ENCODE measurements around the gene KCNH5.

The KCNH5 gene

GRCh38 chr14:62778310-62778709, 266.9 kb downstream of the KCNH5 start:
- TF ChIP-seq GATA3 (IDR thresholded peaks at IDR 0.05; ENCODE audit: low read depth, low read length) (no peak), GATA2 (IDR thresholded peaks at IDR 0.05; ENCODE audit: low read depth, low read length) (no peak)

GRCh38 chr14:62777510-62777909, 267.7 kb downstream of the KCNH5 start:
- TF ChIP-seq GATA3 (IDR thresholded peaks at IDR 0.05; ENCODE audit: low read depth, low read length) (no peak), GATA2 (IDR thresholded peaks at IDR 0.05; ENCODE audit: low read depth, low read length) (no peak)

DNA sequence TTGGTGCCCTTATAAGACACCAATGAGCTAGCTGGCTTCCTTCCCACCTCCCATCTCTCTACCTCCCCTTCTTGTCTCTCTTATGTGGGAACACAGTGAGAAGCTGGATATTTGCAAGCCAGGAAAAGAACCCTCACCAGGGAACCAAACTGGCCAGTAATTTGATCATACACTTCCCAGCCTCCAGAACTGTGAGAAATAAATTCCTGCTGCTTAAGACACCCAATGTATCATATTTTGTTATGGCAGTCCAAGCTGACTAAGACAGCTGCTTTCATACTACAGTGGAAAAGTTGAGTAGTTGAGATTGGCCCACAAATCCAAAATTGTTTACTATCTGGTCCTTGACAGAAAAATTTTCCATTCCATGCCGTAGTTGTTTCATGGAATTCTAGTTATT, 269.0 kb downstream of the KCNH5 start:
- no peak for TF ChIP-seq GATA2 (IDR thresholded peaks at IDR 0.05; ENCODE audit: low read depth, low read length)
- no peak for TF ChIP-seq GATA3 (IDR thresholded peaks at IDR 0.05; ENCODE audit: low read depth, low read length)

DNA sequence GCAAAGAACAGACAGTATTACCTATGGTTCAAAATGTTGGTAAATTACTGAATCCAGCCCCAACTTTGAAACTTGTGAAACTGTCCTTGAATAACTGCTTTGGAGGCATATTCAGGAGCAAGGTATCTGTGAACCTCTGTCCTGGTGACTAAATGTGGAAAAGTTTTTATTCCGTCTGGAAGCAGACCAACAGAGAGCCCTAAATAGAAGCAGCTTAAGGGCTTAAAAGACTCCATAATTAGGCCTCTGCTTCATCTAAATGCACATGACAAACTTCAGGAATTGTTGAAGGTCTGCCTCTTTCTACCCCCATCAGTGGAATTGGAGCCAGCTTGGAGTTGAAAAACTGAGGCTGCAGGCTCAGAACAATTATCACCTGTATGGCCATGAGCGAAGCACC, 276.5 kb downstream of the KCNH5 start:
- TF ChIP-seq GATA2 (IDR thresholded peaks at IDR 0.05; ENCODE audit: low read depth, low read length) (no peak), GATA3 (IDR thresholded peaks at IDR 0.05; ENCODE audit: low read depth, low read length) (no peak)

DNA sequence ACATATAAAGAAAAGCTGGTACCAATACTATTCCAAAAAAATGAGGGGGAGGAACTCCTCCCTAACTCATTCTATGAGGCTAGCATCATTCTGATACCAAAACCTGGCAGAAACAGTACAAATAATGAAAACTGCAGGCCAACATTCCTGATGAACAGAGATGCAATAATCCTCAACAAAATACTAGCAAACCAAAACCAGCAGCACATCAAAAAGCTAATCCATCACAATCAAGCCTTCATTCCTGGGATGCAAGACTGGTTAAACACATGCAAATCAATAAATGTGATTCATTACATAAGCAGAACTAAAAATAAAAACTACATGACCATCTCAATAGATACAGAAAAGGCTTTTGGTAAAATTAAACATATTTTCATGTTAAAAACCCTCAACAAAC, 281.3 kb downstream of the KCNH5 start:
- TF ChIP-seq GATA3 (IDR thresholded peaks at IDR 0.05; ENCODE audit: low read depth, low read length), result no peak
- no peak for TF ChIP-seq GATA2 (IDR thresholded peaks at IDR 0.05; ENCODE audit: low read depth, low read length)

- no peak for TF ChIP-seq GATA3 (IDR thresholded peaks at IDR 0.05; ENCODE audit: low read depth, low read length)
- TF ChIP-seq GATA2 (IDR thresholded peaks at IDR 0.05; ENCODE audit: low read depth, low read length), result no peak
Observed at GRCh38 chr14:62759796-62760195, 285.5 kb downstream of the KCNH5 start.

DNA sequence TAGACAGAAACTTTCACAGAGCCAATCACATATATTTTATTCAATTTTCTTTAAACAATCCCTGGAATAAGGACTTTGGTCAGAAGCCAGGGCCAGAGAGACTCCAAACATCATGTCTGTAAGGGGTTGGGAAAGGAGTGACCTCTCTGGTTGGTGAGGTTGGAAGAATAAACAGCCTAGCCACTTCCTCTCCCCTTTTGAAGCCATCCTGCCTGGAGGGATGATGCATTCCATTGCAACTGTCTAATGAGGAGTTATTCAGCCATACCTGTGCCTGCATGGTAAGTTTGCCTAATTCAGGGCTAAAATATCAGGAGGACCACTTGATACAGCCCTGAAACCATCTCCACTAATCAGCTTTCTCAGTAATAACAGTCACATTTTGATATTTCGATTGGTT, 299.8 kb downstream of the KCNH5 start:
- TF ChIP-seq GATA2 (IDR thresholded peaks at IDR 0.05; ENCODE audit: low read depth, low read length) (no peak), GATA3 (IDR thresholded peaks at IDR 0.05; ENCODE audit: low read depth, low read length) (no peak)

DNA sequence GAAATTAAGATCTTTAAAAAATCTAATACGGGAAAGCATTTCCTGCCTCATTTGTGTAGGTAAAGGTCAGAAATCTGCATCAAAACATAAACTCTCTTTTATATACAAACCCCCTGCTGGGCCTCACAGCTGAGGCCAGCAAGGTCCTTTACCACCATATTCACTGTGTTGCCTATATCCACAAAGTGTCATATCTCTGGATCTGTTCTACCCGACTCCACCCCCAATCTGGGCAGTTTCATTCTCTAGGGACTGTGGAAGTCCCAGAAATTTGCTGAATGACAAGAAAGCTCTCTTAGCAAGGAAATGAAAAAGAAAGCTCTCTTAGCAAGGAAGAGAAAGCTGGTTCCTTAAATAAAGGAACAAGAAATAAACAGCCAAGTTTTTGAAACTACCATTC, 301.7 kb downstream of the KCNH5 start:
- TF ChIP-seq GATA3 (IDR thresholded peaks at IDR 0.05; ENCODE audit: low read depth, low read length) (no peak), GATA2 (IDR thresholded peaks at IDR 0.05; ENCODE audit: low read depth, low read length) (no peak)

DNA sequence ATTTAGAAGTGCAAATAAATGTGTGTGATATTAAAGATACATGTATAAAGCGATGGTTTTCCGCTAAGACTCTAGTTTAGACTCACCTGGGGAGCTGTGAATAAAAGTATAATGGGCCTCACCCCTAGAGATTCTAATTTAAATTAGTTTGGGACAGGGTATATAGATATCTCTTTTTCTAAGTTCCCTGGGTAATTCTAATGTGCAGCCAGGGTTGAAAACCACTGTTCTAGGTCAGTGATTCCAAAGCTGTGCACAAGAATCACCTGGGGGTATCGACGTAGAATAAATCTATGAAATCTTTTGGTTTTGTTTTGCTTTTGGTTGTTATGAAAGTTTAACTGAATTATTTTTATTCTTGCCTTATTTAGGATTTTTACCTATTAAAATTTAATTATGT, 302.1 kb downstream of the KCNH5 start:
- no peak for TF ChIP-seq GATA3 (IDR thresholded peaks at IDR 0.05; ENCODE audit: low read depth, low read length)
- TF ChIP-seq GATA2 (IDR thresholded peaks at IDR 0.05; ENCODE audit: low read depth, low read length), result no peak

- TF ChIP-seq GATA3 (IDR thresholded peaks at IDR 0.05; ENCODE audit: low read depth, low read length) (no peak), GATA2 (IDR thresholded peaks at IDR 0.05; ENCODE audit: low read depth, low read length) (no peak)
Observed at GRCh38 chr14:62739647-62740046, 305.6 kb downstream of the KCNH5 start.

DNA sequence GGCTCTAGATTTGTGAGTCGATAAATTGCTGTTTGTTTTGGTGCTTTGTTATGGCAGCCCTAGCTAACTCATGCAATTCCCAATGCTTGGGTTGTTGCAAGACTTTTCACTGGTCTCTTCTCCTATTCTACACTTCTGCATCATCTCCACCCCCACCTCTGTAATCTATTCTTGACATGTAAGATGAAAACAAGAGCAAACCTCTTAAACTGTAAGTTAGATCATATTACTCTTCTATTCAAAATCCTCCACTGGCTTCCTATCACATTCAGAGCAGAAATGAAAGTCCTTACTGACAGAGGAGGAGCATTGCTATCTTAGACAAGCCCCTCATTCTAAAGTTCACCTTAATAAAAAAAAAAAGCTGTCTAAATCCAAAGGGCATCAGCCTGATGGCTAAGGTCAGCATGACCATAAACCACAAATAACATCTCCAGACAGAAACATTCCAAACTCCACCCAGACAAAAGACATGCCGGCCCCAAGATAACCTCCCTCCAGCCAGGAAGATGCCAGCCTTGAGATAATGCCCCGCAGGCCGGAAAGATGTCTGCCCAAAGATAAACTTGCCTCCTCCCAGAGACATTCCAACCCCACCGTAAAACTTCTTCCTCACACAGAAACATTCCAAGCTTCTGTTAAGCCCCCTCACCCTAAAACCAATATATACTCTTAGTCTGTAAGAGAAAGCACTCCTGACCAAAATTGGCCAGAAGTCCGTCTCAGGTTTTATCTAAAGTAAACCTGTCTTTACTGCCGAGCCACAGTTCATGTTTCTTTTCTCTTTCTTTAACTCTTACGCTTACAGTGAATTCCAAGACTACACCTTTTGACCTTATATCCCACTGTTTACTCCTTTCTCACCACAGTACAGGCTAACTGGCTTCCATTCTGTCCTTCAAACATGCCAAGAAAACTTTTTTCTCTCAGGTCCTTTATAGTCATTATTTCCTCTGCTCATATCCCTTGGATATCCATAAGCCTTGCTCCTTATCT, 308.9 kb downstream of the KCNH5 start:
- no peak for TF ChIP-seq GATA3 (IDR thresholded peaks at IDR 0.05; ENCODE audit: low read depth, low read length)
- no peak for TF ChIP-seq GATA2 (IDR thresholded peaks at IDR 0.05; ENCODE audit: low read depth, low read length)

DNA sequence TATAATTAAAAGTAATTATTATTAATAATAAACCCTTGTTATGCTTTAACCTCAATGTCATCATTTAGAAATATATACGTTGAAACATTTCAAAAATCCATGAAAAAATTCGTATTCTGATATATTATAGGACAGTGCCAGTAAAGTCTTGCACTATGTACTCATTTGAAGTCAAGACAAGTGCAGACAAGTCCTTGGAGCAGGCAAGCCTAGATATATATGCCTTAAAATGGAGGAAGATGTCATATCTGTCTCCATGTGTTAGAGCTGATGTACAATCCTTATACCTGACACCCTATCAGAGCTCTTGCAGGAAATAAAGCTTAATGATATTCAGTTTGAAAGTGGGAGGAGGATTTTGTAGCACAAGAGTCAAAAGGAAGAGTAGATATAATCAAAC, 310.4 kb downstream of the KCNH5 start:
- TF ChIP-seq GATA2 (IDR thresholded peaks at IDR 0.05; ENCODE audit: low read depth, low read length) (no peak), GATA3 (IDR thresholded peaks at IDR 0.05; ENCODE audit: low read depth, low read length) (no peak)

GRCh38 chr14:62722406-62722805, 322.9 kb downstream of the KCNH5 start:
- TF ChIP-seq GATA3 (IDR thresholded peaks at IDR 0.05; ENCODE audit: low read depth, low read length) (no peak), GATA2 (IDR thresholded peaks at IDR 0.05; ENCODE audit: low read depth, low read length) (no peak)

GRCh38 chr14:62718629-62719028, 326.6 kb downstream of the KCNH5 start:
- TF ChIP-seq GATA3 (IDR thresholded peaks at IDR 0.05; ENCODE audit: low read depth, low read length), result no peak
- no peak for TF ChIP-seq GATA2 (IDR thresholded peaks at IDR 0.05; ENCODE audit: low read depth, low read length)

GRCh38 chr14:62711351-62712023, 333.8 kb downstream of the KCNH5 start:
- TF ChIP-seq GATA2 (IDR thresholded peaks at IDR 0.05; ENCODE audit: low read depth, low read length), result no peak
- TF ChIP-seq GATA3 (IDR thresholded peaks at IDR 0.05; ENCODE audit: low read depth, low read length), result no peak

All from SH-SY5Y (cell line).